A549 (cell line): Measurements from ENCODE around the gene MGLL.

ENCODE experiments used
- CEBPB ChIP-seq, 2 experiments: fragments of >200 bp in 1 of 2; sonication (Bioruptor Twin) in 1 of 2; formaldehyde crosslinking in 1 of 2; IDR thresholded peaks; 2 replicates each; pipeline ENCODE4 v1.6.1; 2012 to 2016
- EP300 ChIP-seq, 2 experiments: fragments of >200 bp; sonication (Bioruptor Twin); formaldehyde crosslinking; IDR thresholded peaks; 2 replicates in 1 of 2; 3 replicates in 1 of 2; pipeline ENCODE4 v1.6.1; 2016 to 2017
- JUN ChIP-seq, 2 experiments: fragments of >200 bp; sonication (Bioruptor Twin); formaldehyde crosslinking; IDR thresholded peaks; 2 replicates in 1 of 2; 3 replicates in 1 of 2; pipeline ENCODE4 v1.6.1; 2016 to 2017
- JUNB ChIP-seq: fragments of >200 bp; sonication (Bioruptor Twin); formaldehyde crosslinking; IDR thresholded peaks from 2 replicates; pipeline ENCODE4 v1.6.1; 2016
- MAFK ChIP-seq: fragments of 450-650 bp; IDR thresholded peaks from 2 replicates; pipeline ENCODE4 v1.6.1; 2014; ENCODE audit not compliant: partially characterized antibody
- MAZ ChIP-seq: fragments of 150-350 bp; IDR thresholded peaks from 2 replicates; pipeline ENCODE4 v1.6.1; 2014; ENCODE audit warnings: antibody characterized with exemption, low read depth, low read length, borderline replicate concordance
- TF ChIP-seq, protein P1 (sequence below): fragments of >200 bp; sonication (Bioruptor Twin); formaldehyde crosslinking; IDR thresholded peaks from 3 replicates; pipeline ENCODE4 v1.5.1; 2016
- TF ChIP-seq, protein P2 (sequence below): IDR thresholded peaks from 2 replicates; pipeline ENCODE4 v1.6.1; 2012
- TF ChIP-seq, protein P3 (sequence below): IDR thresholded peaks from 2 replicates; pipeline ENCODE4 v1.6.1; 2012
- TF ChIP-seq, protein P4 (sequence below): fragments of 200-600 bp; sonication (generic); IDR thresholded peaks from 2 replicates; pipeline ENCODE4 v1.6.1; 2016; ENCODE audit warnings: antibody characterized with exemption, mild to moderate bottlenecking, moderate library complexity
- TF ChIP-seq, protein P5 (sequence below): fragments of 150-350 bp; IDR thresholded peaks from 2 replicates; pipeline ENCODE4 v1.6.1; 2014; ENCODE audit warnings: low read depth, mild to moderate bottlenecking, low read length
- TF ChIP-seq, protein P6 (sequence below): fragments of 450-650 bp; IDR thresholded peaks from 2 replicates; pipeline ENCODE4 v1.6.1; 2014; ENCODE audit warnings: antibody characterized with exemption

DNA sequence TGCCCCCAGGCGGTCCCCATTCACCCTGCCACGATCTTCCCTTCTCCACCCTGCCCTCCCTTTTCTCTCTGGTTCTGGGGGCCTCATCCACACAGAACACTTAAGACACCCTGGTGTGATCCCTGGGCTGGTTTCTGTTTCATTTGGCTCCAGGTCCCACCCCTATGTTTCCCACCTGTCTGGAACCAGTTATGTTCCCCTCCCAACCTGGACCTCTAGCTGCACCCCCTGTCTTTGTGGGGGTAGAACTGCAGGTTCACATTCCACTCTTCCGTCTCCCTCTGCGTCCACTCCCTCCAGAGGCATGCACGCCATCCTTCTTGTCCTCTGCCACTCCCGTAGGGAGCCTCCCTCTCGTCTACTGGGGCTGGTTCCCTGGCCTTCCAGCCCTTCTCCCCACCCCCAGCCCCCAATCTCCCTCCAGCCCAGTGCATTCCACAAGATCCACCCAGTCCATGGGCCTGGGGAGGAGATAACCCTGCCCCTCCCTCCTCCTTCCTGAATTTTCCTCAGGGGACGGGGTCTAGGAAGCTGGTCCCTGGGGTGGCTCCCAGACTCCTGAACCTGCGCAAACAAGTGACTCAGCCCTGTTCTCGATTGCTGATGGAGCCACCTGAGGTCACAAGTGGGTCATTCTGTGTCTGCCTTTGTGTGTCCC is 75.8 kb downstream of the MGLL start:
- TF ChIP-seq, protein P1, sequence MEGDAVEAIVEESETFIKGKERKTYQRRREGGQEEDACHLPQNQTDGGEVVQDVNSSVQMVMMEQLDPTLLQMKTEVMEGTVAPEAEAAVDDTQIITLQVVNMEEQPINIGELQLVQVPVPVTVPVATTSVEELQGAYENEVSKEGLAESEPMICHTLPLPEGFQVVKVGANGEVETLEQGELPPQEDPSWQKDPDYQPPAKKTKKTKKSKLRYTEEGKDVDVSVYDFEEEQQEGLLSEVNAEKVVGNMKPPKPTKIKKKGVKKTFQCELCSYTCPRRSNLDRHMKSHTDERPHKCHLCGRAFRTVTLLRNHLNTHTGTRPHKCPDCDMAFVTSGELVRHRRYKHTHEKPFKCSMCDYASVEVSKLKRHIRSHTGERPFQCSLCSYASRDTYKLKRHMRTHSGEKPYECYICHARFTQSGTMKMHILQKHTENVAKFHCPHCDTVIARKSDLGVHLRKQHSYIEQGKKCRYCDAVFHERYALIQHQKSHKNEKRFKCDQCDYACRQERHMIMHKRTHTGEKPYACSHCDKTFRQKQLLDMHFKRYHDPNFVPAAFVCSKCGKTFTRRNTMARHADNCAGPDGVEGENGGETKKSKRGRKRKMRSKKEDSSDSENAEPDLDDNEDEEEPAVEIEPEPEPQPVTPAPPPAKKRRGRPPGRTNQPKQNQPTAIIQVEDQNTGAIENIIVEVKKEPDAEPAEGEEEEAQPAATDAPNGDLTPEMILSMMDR, result peak; percentile 18; the same call in 1 of the 3 replicates
- no peak for TF ChIP-seq MAFK
- TF ChIP-seq, protein P2, sequence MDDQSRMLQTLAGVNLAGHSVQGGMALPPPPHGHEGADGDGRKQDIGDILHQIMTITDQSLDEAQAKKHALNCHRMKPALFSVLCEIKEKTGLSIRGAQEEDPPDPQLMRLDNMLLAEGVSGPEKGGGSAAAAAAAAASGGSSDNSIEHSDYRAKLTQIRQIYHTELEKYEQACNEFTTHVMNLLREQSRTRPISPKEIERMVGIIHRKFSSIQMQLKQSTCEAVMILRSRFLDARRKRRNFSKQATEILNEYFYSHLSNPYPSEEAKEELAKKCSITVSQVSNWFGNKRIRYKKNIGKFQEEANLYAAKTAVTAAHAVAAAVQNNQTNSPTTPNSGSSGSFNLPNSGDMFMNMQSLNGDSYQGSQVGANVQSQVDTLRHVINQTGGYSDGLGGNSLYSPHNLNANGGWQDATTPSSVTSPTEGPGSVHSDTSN, result no peak
- TF ChIP-seq EP300 (IDR thresholded peaks at IDR 0.05), result peak; percentile 68 to 75; a peak in 3 of 5 replicates
- TF ChIP-seq, protein P3, sequence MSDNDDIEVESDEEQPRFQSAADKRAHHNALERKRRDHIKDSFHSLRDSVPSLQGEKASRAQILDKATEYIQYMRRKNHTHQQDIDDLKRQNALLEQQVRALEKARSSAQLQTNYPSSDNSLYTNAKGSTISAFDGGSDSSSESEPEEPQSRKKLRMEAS, result peak; percentile 58
- TF ChIP-seq, protein P4, sequence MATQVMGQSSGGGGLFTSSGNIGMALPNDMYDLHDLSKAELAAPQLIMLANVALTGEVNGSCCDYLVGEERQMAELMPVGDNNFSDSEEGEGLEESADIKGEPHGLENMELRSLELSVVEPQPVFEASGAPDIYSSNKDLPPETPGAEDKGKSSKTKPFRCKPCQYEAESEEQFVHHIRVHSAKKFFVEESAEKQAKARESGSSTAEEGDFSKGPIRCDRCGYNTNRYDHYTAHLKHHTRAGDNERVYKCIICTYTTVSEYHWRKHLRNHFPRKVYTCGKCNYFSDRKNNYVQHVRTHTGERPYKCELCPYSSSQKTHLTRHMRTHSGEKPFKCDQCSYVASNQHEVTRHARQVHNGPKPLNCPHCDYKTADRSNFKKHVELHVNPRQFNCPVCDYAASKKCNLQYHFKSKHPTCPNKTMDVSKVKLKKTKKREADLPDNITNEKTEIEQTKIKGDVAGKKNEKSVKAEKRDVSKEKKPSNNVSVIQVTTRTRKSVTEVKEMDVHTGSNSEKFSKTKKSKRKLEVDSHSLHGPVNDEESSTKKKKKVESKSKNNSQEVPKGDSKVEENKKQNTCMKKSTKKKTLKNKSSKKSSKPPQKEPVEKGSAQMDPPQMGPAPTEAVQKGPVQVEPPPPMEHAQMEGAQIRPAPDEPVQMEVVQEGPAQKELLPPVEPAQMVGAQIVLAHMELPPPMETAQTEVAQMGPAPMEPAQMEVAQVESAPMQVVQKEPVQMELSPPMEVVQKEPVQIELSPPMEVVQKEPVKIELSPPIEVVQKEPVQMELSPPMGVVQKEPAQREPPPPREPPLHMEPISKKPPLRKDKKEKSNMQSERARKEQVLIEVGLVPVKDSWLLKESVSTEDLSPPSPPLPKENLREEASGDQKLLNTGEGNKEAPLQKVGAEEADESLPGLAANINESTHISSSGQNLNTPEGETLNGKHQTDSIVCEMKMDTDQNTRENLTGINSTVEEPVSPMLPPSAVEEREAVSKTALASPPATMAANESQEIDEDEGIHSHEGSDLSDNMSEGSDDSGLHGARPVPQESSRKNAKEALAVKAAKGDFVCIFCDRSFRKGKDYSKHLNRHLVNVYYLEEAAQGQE, result no peak
- 0 out of 4 replicates have a peak, but pooled peaks of 1 of the 2 experiments have one; percentile 28 for TF ChIP-seq CEBPB (IDR thresholded peaks at IDR 0.05)
- TF ChIP-seq MAZ, result peak; percentile 54; the same call in 1 of the 2 replicates
- TF ChIP-seq, protein P5, sequence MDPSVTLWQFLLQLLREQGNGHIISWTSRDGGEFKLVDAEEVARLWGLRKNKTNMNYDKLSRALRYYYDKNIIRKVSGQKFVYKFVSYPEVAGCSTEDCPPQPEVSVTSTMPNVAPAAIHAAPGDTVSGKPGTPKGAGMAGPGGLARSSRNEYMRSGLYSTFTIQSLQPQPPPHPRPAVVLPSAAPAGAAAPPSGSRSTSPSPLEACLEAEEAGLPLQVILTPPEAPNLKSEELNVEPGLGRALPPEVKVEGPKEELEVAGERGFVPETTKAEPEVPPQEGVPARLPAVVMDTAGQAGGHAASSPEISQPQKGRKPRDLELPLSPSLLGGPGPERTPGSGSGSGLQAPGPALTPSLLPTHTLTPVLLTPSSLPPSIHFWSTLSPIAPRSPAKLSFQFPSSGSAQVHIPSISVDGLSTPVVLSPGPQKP, result no peak
- TF ChIP-seq, protein P6, sequence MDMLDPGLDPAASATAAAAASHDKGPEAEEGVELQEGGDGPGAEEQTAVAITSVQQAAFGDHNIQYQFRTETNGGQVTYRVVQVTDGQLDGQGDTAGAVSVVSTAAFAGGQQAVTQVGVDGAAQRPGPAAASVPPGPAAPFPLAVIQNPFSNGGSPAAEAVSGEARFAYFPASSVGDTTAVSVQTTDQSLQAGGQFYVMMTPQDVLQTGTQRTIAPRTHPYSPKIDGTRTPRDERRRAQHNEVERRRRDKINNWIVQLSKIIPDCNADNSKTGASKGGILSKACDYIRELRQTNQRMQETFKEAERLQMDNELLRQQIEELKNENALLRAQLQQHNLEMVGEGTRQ, result no peak
- peak in 1 of 2 experiments; percentile 63; a peak in 3 of 5 replicates for TF ChIP-seq JUN (IDR thresholded peaks at IDR 0.05)
- peak; percentile 51 for TF ChIP-seq JUNB
